Measurements from ENCODE around the gene LOXHD1. TPM values are rescaled to one million over a fixed set of nuclear protein-coding genes. Genes with fewer than 3 reads are reported as not detected.

LOXHD1 gene
- total RNA-seq, 1 donor from 2014 or later, result 0.62 TPM

DNA sequence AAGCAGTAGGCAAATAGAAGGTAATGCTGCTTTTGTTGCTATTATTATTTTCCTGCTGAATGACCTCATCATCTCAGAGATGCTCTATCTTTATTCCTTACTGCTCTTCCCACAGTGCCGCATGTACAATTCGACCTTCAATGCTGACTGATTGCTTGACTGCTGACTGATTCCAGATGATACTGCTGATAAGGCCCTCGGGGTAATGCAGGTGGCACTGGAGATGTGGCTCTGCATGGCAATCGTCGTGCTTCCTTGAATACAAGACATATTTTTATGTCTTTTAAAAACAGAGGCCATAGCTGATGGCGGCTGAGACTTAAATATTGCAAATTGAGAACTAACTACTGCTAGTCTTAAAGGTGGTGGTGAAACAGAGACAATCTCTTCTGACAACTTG is 146.6 kb downstream of the LOXHD1 start:
- DNase-seq (no peak), ATAC-seq (ENCODE audit: poor library complexity) (no peak)
- intact Hi-C loops (cut with DNase I), result loop anchor here (10.0 kb wide), 2 partner anchors 66 to 226 kb away; no protein-coding TSS in a partner anchor

DNA sequence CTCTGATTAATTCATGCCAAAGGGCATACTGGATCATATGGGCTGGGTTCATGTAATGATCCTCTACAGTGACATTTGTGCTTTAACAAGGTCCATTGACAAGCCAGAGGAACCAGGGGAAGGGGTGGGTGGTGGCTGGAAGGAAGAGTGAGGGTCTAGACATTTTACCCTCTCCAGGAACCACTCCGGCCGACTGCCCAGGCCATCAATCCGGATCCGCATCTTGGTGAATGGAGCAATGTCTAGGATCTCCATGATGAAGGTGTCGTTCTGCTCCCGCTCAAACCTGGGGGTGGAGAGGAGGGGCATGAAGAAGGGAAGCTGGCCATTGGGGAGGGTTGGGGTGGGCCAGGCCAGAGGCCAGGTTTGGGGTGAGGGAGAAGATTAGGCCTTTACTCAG is 147.5 kb downstream of the LOXHD1 start:
- no peak for ATAC-seq (ENCODE audit: poor library complexity)
- no peak for DNase-seq
- intact Hi-C loops (cut with DNase I), result no loop called here

DNA sequence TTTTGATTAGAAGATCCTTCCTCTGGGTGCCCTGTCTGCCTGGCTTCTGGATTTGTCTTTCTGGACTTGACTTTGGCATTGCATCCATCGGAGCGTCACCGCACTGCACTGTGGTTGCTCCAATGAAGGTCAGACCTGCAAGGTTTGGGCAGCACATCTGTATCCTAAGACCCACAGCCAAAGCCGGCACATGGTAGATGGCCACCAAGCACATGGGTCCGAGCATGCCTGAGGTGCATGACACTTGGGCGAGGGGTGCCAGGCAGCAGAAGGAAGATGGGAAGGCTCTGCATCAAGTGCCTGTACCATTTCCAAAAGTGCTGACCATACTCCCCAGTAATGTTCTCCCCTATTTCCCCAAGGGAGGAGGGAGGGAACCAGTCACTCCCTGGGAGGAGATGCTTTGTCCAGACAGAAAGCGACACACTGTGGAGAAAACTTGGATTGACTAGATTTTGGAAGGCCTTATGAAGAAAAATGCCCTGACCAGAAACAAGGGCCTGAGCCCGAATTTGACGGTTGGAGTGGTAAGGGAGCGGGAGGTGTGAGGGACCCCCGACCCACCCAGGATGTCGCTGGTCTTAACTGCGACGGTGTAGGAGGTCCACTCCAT is 149.9 kb downstream of the LOXHD1 start:
- intact Hi-C loops (cut with DNase I), result no loop called here
- DNase-seq (no peak), ATAC-seq (ENCODE audit: poor library complexity) (no peak)

DNA sequence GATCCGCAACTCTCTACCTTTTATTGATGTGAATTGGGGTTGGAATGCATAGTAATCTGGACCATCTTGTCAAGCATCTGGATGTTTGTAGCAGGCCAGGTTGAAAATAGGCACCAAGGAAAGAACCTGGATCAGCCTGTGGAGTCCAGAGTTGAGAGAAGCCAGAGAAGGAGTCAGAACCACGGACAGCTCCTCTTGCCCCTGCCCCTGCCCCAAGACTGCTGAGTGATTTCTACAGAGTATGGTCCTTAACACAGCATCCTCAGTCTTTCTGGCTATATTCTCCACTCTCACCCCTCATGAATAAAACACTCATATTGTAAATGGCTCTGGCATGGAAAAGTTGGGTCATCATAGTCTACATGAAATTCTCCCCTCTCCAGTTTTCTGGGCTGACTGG is 154.6 kb downstream of the LOXHD1 start:
- no peak for ATAC-seq (ENCODE audit: poor library complexity)
- DNase-seq, result no peak
- intact Hi-C loops (cut with DNase I), result no loop called here

DNA sequence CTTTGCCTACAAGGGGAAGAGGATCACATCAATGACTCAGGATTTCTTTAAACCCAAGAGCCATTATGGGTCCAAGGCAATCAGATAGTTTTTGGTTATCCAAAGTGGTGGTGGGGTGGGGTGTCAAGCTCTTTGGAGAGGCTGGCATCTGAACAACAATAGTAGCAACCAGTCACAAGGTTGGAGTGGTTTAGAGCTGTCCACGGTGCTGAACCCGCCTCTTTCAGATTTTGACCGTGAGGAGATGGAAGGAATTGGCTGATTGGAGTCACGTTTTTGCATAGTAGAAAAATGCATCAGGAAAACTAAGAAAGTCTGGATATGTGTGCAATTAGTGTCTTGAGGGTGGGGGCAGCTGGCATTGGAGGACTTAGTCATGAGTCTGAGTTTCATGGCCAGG is 159.9 kb downstream of the LOXHD1 start:
- intact Hi-C loops (cut with DNase I), result no loop called here
- DNase-seq (no peak), ATAC-seq (ENCODE audit: poor library complexity) (no peak)

DNA sequence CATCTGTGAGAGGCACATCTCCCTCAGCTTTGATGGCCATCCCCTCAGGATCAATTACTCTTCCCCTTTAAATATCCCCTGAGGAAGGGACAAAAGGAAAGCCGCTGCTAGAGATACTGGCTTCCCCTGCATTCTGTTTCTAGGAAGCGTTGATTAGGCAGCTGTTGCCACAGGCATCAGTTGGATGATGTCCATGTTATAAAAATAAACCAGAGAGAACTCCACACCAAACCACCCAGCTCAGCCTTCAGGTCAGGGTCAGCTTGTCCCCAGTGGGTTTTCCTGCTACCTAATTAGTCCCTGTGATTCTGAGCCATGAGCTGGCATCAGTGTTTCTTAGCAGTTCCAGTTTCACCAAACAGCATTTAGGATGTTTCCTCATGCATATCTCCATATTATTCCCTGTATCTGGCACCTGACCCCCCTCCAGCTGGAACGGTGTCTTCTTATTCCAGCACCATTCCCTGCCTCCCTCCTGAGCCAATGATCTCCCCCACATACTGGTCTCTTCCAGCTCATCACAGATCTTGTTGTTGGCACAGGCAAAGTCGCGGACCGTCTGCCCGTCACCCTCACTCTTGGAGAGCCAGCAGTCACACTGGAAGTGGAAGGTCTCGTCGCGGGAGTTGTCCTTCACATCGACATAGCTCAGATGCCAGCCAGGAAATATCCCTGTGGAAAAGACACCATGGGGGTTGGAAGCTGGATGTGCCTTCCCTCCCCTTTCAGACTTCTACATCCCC is 168.4 kb downstream of the LOXHD1 start:
- peak; percentile 91 for ATAC-seq (ENCODE audit: poor library complexity)
- DNase-seq, result no peak
- intact Hi-C loops (cut with DNase I), result no loop called here

DNA sequence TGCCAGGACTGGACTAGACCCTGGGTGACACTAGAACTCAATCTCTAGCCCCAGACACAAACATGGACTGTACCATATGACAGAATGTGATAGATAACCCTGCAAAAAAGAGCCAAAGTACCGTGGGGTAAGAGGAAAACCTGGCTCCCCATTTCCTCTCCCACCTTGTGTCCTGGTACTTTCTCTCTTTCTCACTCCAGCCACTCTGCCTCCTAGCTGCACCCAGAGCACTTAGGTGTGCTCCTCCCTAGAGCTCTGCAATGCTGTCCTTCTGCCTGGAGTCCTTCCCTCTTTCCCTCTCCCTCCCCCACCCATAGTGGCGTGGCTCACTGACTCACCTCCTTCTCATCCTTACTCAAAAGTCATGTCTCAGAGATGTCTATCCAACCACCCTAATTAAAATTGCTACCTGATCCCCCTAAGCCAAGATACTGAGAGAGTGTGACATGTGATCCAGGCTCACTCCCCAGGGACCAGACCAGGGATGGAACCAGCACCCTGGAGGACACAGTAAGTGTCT is 171.3 kb downstream of the LOXHD1 start:
- ATAC-seq (ENCODE audit: poor library complexity) (no peak), DNase-seq (no peak)
- intact Hi-C loops (cut with DNase I), result no loop called here

DNA sequence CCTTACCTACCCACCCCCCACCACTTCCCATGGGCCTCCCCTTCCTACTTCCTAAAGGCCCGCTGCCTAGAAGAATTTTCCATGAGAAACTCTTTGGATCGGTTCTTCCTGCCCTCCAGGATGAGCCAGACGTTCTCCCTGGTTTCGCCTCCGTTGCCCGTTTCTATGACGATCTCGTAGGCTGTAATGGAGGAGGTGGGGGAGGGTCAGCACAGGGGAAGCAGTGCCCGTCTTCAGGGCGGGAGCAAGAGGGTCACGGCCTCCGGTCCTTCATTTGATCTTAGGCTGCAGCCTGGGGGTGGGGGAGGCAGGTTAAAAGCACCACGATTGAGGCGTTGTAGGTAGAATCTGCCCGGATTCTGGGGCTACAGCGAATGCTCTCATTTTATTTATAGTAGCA is 172.0 kb downstream of the LOXHD1 start:
- intact Hi-C loops (cut with DNase I), result loop anchor here (5.0 kb wide), 1 partner anchor 203 kb away; no protein-coding TSS in a partner anchor
- ATAC-seq (ENCODE audit: poor library complexity) (no peak), DNase-seq (no peak)

DNA sequence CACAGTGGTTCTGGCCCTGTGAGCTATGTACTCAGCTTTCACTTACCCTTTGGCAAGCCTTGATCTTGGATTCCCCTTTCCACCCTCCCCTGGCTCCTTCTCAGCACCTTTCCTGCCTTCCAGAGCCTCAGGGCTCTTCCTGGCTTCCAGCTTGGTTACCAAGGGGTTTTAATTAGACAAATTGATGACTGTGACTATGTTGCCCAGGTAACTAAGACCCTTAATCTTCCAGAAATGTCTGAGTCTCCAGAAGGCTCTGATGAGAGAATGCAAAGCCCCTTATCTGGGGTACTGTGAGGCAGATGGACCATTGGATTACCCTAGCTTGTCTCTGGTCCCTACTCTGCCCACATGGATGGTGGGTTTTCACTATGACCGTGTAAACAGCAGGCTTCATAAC is 174.2 kb downstream of the LOXHD1 start:
- intact Hi-C loops (cut with DNase I), result loop anchor here (5.0 kb wide), 1 partner anchor 201 kb away; no protein-coding TSS in a partner anchor
- DNase-seq, result no peak
- ATAC-seq (ENCODE audit: poor library complexity), result no peak

DNA sequence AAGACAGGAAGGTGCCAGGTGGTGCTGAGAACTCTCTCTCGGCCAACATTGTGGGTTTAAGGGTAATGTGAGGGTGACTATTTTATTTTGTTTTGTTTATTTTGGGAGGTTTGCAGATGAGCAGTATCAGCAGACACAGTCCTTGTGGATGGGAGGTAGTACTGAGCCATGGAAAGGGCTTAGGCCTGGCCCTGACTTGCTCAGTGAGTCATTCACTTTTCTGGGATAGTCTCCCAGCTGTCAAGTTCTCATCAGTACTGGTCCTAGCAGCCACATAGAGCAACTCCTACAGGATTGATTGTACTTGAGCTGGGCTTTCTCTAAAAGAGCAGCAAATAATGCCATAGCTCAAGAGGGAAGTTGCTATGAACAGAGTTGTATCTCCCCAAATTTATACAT is 175.2 kb downstream of the LOXHD1 start:
- DNase-seq (no peak), ATAC-seq (ENCODE audit: poor library complexity) (peak; percentile 47)
- intact Hi-C loops (cut with DNase I), result loop anchor here (5.0 kb wide), 1 partner anchor 200 kb away; no protein-coding TSS in a partner anchor

DNA sequence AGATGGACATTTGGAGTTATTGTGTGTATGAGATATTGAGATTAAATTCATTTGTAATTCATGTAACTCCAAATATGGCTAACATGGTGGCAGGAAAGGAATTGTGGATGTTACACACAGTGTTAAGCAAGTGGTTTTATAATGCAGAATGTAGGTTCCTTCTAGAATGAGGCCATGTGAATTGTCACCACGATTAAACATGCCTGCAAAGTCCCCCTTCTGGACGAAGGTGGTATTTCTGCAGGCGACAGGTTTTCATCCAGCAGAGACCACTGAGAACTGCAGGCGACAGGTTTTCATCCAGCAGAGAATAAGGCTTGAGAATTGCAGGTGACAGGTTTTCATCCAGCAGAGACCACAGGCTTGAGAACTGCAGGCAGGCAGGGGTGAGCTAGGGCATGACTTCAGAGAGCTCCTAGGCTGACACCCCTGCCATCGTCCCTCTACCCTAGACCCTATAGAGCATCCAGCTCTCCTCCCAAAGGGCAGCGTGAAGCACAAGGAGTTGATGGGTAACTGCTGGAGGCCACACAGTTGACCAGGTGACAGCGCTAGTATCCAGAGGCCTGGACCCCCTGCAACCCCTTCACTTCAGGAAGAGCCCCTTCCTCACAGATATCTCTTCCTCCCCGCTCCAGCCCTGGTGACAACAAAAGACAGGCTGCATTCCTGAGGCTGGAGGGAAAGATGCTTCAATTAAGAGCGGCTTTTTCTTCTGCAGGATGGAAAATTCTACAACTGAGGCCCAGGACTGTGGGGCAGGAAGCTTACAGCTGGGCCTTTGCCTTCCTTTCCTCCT is 175.8 kb downstream of the LOXHD1 start:
- no peak for DNase-seq
- ATAC-seq (ENCODE audit: poor library complexity), result peak; percentile 76
- intact Hi-C loops (cut with DNase I), result loop anchor here (5.0 kb wide), 1 partner anchor 199 kb away; no protein-coding TSS in a partner anchor

DNA sequence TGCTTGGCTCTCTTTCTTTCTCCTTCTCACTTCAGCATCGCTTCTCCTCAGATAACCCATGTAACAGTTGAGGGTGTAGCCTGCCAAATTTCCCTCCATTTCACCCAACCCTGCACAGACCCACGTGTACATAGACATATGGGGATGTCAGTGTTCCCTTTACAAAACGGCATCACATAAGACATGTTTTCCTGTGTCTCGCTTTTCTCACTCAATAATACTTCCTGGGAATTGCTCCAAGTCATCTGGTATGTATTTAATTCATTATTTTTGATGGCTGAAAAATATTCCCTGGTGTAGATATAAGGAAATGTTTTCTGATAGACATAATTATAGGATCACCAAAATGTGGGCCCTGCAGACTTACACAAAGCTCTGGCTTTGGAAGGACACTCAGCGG is 176.8 kb downstream of the LOXHD1 start:
- intact Hi-C loops (cut with DNase I), result loop anchor here (5.0 kb wide), 1 partner anchor 198 kb away; no protein-coding TSS in a partner anchor

DNA sequence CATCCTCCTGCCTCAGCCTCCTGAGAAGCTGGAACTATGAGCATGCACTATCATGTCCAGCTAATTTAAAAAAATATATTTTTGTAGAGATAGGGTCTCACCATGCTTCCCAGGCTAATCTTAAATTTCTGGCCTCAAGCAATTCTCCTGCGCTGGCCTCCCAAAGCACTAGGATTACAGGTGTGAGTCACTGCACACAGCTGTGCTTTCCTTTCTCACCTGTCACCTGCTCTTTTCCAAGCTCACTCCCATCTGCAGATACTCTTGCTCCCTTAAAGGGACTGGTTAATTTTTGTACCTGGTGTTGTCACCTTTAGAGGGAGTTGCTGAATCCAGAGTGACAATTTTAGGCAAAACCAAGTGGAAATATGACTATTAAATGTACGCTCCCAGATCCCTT is 178.2 kb downstream of the LOXHD1 start:
- ATAC-seq (ENCODE audit: poor library complexity), result no peak
- intact Hi-C loops (cut with DNase I), result no loop called here

More for the DNA sequence above, 176.8 kb downstream of the LOXHD1 start:
- ATAC-seq (ENCODE audit: poor library complexity), result no peak
- DNase-seq, result no peak

DNA sequence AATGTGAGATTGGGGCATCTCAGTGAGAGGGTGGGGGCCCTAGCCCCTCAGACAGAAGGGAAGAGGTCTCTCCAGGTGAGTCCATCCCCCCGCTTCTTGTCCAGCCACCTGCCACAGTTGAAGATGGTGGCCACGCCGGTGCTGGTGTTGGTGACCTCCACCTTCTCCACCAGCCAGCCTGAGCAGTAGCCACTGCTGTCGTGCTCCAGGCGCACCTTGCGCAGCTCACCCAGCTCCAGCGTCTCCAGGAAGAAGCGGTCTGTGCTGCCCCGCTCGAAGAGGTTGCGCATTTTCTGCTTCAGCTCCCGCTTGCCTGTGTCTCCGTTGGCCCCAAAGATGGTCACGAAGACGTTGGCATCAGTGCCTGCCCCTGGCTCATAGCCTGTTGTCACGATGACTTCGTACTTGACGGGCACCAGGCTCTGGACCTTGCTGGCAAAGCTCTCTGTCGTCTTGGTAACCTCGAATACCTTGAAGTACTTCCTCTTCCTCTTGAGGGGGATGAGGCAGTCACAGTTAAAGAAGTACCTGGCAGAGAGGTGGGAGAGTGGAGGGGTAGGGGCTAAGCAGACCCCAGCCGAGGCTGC is 179.5 kb downstream of the LOXHD1 start:
- no peak for ATAC-seq (ENCODE audit: poor library complexity)
- no peak for DNase-seq
- intact Hi-C loops (cut with DNase I), result no loop called here

More for the DNA sequence above, 178.2 kb downstream of the LOXHD1 start:
- DNase-seq, result no peak

DNA sequence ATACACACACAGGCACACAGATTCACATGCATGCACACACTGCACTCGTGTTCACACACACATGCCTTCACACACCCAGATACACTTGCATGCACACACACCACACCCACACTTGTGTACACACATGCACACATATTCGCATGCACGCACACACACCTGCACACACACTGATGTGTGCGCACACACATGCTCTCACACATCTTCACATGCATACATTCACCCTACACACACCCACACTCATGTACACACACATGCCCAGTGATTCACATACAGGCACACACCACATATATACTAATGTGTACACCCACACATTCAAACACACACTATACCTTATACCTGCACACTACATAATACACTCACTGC is 181.6 kb downstream of the LOXHD1 start:
- intact Hi-C loops (cut with DNase I), result no loop called here
- DNase-seq (no peak), ATAC-seq (ENCODE audit: poor library complexity) (no peak)

DNA sequence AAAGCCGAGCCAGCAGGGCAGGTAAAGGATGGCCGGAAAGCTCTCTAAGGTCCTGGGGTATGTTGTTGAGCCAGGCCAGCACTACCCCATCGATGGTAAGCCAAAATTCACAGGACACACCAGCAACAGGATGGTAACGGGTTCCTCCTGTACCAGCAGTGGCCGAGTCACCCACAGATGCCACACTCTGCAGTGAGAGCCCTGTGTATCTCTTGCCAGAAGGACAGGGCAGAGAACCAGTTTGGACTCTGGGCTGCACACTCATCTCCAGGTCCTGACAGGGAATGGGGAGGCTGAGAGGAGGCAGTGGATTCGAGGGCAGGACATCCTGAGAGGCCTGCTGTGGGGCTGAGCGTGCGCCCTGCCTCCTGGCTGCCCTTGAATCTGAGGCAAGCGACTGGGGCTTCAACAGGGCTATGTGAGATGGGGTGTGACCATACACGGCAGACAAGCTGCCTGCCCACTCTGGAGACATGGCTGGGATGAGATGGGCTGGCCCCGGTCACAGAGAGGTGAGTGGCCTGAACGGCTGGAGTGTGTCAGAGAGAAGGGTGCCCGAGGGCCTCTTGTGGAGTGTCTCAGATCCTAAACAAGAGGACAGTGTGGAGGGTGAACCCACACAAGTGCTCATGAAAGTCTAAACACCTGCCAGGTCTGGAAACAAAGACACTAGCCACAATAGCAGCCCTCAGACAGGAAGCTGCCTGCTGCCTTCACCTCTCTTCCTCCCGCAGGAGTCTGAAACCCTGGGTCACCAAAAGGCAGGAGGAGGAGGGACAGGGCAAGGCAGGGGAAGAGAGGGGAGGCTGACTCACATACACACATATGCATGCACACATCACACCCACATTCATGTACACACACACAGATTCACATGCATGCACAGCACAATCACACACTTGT is 182.3 kb downstream of the LOXHD1 start:
- DNase-seq, result no peak
- intact Hi-C loops (cut with DNase I), result no loop called here
- ATAC-seq (ENCODE audit: poor library complexity), result peak; percentile 53

DNA sequence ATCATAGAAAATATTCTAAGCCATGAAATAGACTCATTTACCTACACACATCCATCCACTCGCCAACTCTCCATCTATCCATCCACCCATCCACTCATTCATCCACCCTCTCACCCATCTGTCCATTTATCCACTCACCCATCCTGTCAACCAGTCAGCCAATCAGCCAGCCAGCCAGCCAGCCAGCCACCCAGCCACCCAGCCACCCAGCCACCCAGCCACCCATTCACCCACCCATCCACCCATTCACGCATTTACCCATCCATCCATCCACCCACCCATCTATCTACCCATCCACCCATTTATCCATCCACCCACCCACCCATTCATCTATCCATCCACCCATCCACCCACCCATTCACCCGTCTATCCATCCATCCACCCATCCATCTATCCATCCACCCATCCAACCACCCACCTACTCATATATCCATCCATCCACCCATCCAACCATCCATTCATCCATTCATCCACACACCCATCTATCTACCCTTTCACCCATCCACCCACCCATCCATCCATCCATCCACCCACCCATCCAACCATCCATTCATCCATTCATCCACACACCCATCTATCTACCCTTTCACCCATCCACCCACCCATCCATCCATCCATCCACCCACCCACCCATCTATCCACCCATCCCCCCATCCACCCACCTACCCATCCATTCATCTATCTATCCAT is 185.1 kb downstream of the LOXHD1 start:
- intact Hi-C loops (cut with DNase I), result no loop called here
- ATAC-seq (ENCODE audit: poor library complexity) (no peak), DNase-seq (no peak)
